ENCODE data around the gene PACSIN2. TPM values are rescaled to one million over a fixed set of nuclear protein-coding genes. Genes with fewer than 3 reads are reported as not detected.
"Not testable (repeated sequence)": the region's sequence is repeated elsewhere in the genome, so short reads cannot be mapped to it uniquely, and the experiment has no call there.

Gene PACSIN2
- total and polyA plus RNA-seq, 5 donors: 40.4 to 85.6 (median 69.4) TPM

- H3K27me3 ChIP-seq (ENCODE audit: control insufficient read depth, insufficient read depth): no peaks in the 10 kb centered on the region
- WGBS: 71% methylated on average over 13 of the region's 13 CpGs
- H3K27ac ChIP-seq (ENCODE audit: low read length): peak overlapping the region; percentile 0
- DNase-seq (peak in 1 of 3 donors; percentile 55), ATAC-seq (peak in 1 of 2 donors; percentile 30)
- H3K4me1 ChIP-seq (ENCODE audit: control insufficient read depth, insufficient read depth, low read length): peaks cover 25% of the 10 kb centered on the region
- H3K4me3 ChIP-seq (ENCODE audit: low read length): no peak overlapping the region
- no peaks in the 10 kb centered on the region for H3K9me3 ChIP-seq (ENCODE audit: control insufficient read depth, low read length)
- intact Hi-C loops (cut with DNase I): no loop called here
These were observed 92.4 kb downstream of the PACSIN2 start for GRCh38 chr22:42922374-42923191.

- H3K4me1 ChIP-seq (ENCODE audit: control insufficient read depth, insufficient read depth, low read length): peaks cover 19% of the 10 kb centered on the region
- no peaks in the 10 kb centered on the region for H3K9me3 ChIP-seq (ENCODE audit: control insufficient read depth, low read length)
- H3K27ac ChIP-seq (ENCODE audit: low read length): peak overlapping the region; percentile 54
- no peak overlapping the region for H3K4me3 ChIP-seq (ENCODE audit: low read length)
- intact Hi-C loops (cut with DNase I): no loop called here
- DNase-seq: no peak
- peak in 1 of 2 donors; percentile 27 for ATAC-seq
- H3K27me3 ChIP-seq (ENCODE audit: control insufficient read depth, insufficient read depth): no peaks in the 10 kb centered on the region
- 70% methylated on average over 10 of the region's 10 CpGs for WGBS
These were observed 94.7 kb downstream of the PACSIN2 start for GRCh38 chr22:42920101-42920820.

- DNase-seq (peak in 1 of 3 donors; percentile 49), ATAC-seq (peak; percentile 51 to 62)
- H3K4me3 ChIP-seq (ENCODE audit: low read length): no peak overlapping the region
- WGBS: 51% methylated on average over 6 of the region's 6 CpGs
- H3K9me3 ChIP-seq (ENCODE audit: control insufficient read depth, low read length): no peaks in the 10 kb centered on the region
- H3K4me1 ChIP-seq (ENCODE audit: control insufficient read depth, insufficient read depth, low read length): peaks cover 22% of the 10 kb centered on the region
- H3K27me3 ChIP-seq (ENCODE audit: control insufficient read depth, insufficient read depth): no peaks in the 10 kb centered on the region
- intact Hi-C loops (cut with DNase I): no loop called here
- no peak overlapping the region for H3K27ac ChIP-seq (ENCODE audit: low read length)
These were observed 95.8 kb downstream of the PACSIN2 start for GRCh38 chr22:42919199-42919598.

GRCh38 chr22:42918500-42918899 lies 96.4 kb downstream of the PACSIN2 start:
- intact Hi-C loops (cut with DNase I): no loop called here
- ATAC-seq (no peak), DNase-seq (peak in 1 of 3 donors; percentile 33)
- H3K27me3 ChIP-seq (ENCODE audit: control insufficient read depth, insufficient read depth): no peaks in the 10 kb centered on the region
- H3K4me1 ChIP-seq (ENCODE audit: control insufficient read depth, insufficient read depth, low read length): peaks cover 22% of the 10 kb centered on the region
- H3K9me3 ChIP-seq (ENCODE audit: control insufficient read depth, low read length): no peaks in the 10 kb centered on the region
- H3K27ac ChIP-seq (ENCODE audit: low read length): peak overlapping the region; percentile 42
- H3K4me3 ChIP-seq (ENCODE audit: low read length): no peak overlapping the region
- WGBS: 87% methylated on average over 4 of the region's 4 CpGs

GRCh38 chr22:42917358-42917757 lies 97.6 kb downstream of the PACSIN2 start:
- 98% methylated on average over 6 of the region's 6 CpGs for WGBS
- H3K27me3 ChIP-seq (ENCODE audit: control insufficient read depth, insufficient read depth); H3K4me3 ChIP-seq (ENCODE audit: low read length); H3K9me3 ChIP-seq (ENCODE audit: control insufficient read depth, low read length); ATAC-seq; H3K27ac ChIP-seq (ENCODE audit: low read length); DNase-seq; intact Hi-C loops (cut with DNase I): not testable (repeated sequence)
- H3K4me1 ChIP-seq (ENCODE audit: control insufficient read depth, insufficient read depth, low read length): peaks cover 18% of the 10 kb centered on the region

GRCh38 chr22:42915980-42916765 lies 98.8 kb downstream of the PACSIN2 start:
- Histone ChIP-seq H3K9me3 (ENCODE audit: control insufficient read depth, low read length) (no peaks in the 10 kb centered on the region), H3K27me3 (ENCODE audit: control insufficient read depth, insufficient read depth) (no peaks in the 10 kb centered on the region), H3K4me3 (ENCODE audit: low read length) (no peak overlapping the region), H3K4me1 (ENCODE audit: control insufficient read depth, insufficient read depth, low read length) (peaks cover 18% of the 10 kb centered on the region), H3K27ac (ENCODE audit: low read length) (no peak overlapping the region)
- ATAC-seq: no peak
- intact Hi-C loops (cut with DNase I): no loop called here
- 86% methylated on average over 17 of the region's 17 CpGs for WGBS
- peak in 1 of 3 donors; percentile 30 for DNase-seq

- Histone ChIP-seq H3K27ac (ENCODE audit: low read length) (no peak overlapping the region), H3K4me3 (ENCODE audit: low read length) (no peak overlapping the region), H3K9me3 (ENCODE audit: control insufficient read depth, low read length) (no peaks in the 10 kb centered on the region), H3K27me3 (ENCODE audit: control insufficient read depth, insufficient read depth) (no peaks in the 10 kb centered on the region), H3K4me1 (ENCODE audit: control insufficient read depth, insufficient read depth, low read length) (peaks cover 18% of the 10 kb centered on the region)
- DNase-seq (peak in 1 of 3 donors; percentile 4), ATAC-seq (no peak)
- WGBS: 93% methylated on average over 6 of the region's 6 CpGs
- intact Hi-C loops (cut with DNase I): no loop called here
These were observed 100.4 kb downstream of the PACSIN2 start for GRCh38 chr22:42914511-42915076.

GRCh38 chr22:42913874-42914510 lies 101.0 kb downstream of the PACSIN2 start:
- WGBS: 86% methylated on average over 8 of the region's 8 CpGs
- ATAC-seq (no peak), DNase-seq (no peak)
- peaks cover 19% of the 10 kb centered on the region for H3K4me1 ChIP-seq (ENCODE audit: control insufficient read depth, insufficient read depth, low read length)
- no peak overlapping the region for H3K27ac ChIP-seq (ENCODE audit: low read length)
- intact Hi-C loops (cut with DNase I): no loop called here
- H3K4me3 ChIP-seq (ENCODE audit: low read length): no peak overlapping the region
- no peaks in the 10 kb centered on the region for H3K27me3 ChIP-seq (ENCODE audit: control insufficient read depth, insufficient read depth)
- no peaks in the 10 kb centered on the region for H3K9me3 ChIP-seq (ENCODE audit: control insufficient read depth, low read length)

- DNase-seq (peak in 1 of 3 donors; percentile 25), ATAC-seq (no peak)
- H3K27me3 ChIP-seq (ENCODE audit: control insufficient read depth, insufficient read depth): no peaks in the 10 kb centered on the region
- H3K27ac ChIP-seq (ENCODE audit: low read length): no peak overlapping the region
- peaks cover 29% of the 10 kb centered on the region for H3K4me1 ChIP-seq (ENCODE audit: control insufficient read depth, insufficient read depth, low read length)
- 80% methylated on average over 6 of the region's 6 CpGs for WGBS
- H3K9me3 ChIP-seq (ENCODE audit: control insufficient read depth, low read length): no peaks in the 10 kb centered on the region
- no peak overlapping the region for H3K4me3 ChIP-seq (ENCODE audit: low read length)
- intact Hi-C loops (cut with DNase I): no loop called here
These were observed 102.9 kb downstream of the PACSIN2 start for GRCh38 chr22:42912059-42912458.

GRCh38 chr22:42910221-42910942 lies 104.6 kb downstream of the PACSIN2 start:
- Histone ChIP-seq H3K27ac (ENCODE audit: low read length) (peak overlapping the region; percentile 88), H3K9me3 (ENCODE audit: control insufficient read depth, low read length) (no peaks in the 10 kb centered on the region), H3K4me3 (ENCODE audit: low read length) (no peak overlapping the region), H3K27me3 (ENCODE audit: control insufficient read depth, insufficient read depth) (no peaks in the 10 kb centered on the region), H3K4me1 (ENCODE audit: control insufficient read depth, insufficient read depth, low read length) (peaks cover 28% of the 10 kb centered on the region)
- ATAC-seq (peak in 1 of 2 donors; percentile 15), DNase-seq (peak in 1 of 3 donors; percentile 66)
- intact Hi-C loops (cut with DNase I): no loop called here
- 69% methylated on average over 10 of the region's 10 CpGs for WGBS

Data from right cardiac atrium (tissue), 5 donors.